ENCODE data around the gene RELL2.
A peak's percentile ranks its signal among the peaks of the same experiment; 100 is the strongest.
"Not testable (repeated sequence)": the region's sequence is repeated elsewhere in the genome, so short reads cannot be mapped to it uniquely, and the experiment has no call there.

The RELL2 gene

DNA sequence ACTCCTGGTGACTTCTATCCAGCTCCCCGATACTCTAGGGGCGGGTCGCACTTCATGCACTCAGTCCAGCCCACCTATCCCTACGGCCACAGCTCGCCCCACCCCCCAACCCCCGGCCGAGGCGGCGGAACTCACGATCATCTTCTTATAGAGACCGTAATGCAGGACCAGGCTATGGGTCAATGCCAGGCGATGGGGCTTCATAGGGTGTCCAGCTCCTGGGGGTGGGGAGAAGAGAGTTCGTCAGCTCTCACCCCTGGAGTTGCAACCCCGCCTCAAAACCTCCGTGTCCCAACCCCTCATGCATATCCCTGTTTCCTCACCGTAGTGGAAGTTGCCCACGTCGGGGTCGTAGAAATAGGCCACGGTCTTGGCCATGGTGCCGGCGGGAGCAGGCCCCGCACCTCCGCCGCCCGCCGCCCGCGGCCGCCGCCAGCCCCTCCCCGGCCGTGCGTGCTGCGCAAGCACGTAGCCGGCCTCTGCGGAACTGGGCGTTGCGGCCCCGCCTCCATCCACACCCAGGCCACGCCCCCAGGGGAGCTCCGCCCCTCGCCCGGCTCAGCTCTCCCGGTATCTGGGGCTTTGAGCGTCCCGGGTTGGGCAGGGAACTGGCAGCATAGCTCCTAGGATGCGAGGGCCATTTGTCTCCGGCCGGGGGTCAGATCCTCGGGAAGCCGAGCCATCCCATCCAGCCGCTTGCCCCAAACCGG, at the start of gene RELL2, which contains the start of gene HDAC3:
Gene RELL2, plus strand, starts transcription at position 585 of the 710 bp plus-strand sequence. CDS start 1,229 bp downstream, outside the sequence.
Gene HDAC3, minus strand, starts transcription at position 437 of the 710 bp plus-strand sequence. Its CDS starts 59 bp downstream, at position 378.
- peak; percentile 60 for DNase-seq

DNA sequence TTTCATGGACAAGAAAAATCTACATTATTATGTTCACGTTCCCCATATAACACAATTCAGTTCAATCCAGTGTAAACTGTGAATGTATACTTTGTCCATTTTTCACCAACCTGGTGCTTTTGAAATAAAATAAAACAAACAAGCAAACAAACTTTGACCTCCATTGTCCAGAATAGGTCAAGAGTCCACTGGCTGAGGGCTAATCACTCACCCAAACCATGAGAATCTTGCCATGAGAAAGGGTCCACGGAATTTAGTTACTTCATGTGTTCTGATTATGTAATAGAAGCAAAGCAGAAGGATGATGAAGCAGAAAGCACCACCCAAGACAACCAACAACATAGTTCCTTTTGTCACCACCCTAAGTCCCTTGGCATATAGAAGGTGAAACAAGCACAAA, 46.7 kb upstream of the RELL2 start:
- no peak for DNase-seq

DNA sequence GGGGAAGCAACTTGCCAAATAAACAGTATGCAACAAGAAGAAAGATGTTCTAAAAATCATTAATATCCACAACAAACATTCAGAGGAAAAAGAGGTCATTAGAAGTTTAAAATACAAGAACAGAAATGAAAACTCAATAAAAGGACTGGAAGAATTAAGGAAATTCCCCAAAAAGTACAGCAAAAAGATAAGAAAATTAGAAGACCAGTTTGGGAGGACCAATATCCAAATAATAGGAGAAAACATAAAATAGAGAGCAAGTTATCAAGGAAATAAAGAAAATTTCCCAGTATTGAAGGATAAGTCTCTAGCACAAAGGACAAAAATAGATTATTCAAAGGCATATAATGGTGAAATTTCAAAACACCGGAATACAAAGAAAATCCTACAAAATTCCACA, 39.9 kb upstream of the RELL2 start:
- no peak for DNase-seq

DNA sequence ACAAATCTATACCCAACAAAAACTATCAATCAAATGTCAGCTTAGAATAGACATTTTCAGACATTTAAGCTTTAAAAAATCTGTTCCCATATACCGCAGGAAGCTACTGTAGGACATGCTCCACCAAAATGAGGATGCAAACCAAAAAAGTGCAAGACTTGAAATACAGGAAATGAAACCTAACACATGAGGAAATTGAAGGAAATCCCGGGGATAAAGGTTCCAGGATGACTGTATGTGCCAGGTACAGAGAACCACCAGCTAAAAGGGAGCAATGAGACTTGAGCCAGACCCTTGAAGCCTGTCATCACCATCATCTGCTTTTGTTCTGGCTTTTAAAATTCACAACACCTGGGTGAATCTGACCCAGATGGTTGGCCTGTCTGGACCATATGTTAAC, 39.4 kb upstream of the RELL2 start:
- DNase-seq = no peak

- no peak for DNase-seq
Measured at GRCh38 chr5:141597814-141598213, 39.0 kb upstream of the RELL2 start.

DNA sequence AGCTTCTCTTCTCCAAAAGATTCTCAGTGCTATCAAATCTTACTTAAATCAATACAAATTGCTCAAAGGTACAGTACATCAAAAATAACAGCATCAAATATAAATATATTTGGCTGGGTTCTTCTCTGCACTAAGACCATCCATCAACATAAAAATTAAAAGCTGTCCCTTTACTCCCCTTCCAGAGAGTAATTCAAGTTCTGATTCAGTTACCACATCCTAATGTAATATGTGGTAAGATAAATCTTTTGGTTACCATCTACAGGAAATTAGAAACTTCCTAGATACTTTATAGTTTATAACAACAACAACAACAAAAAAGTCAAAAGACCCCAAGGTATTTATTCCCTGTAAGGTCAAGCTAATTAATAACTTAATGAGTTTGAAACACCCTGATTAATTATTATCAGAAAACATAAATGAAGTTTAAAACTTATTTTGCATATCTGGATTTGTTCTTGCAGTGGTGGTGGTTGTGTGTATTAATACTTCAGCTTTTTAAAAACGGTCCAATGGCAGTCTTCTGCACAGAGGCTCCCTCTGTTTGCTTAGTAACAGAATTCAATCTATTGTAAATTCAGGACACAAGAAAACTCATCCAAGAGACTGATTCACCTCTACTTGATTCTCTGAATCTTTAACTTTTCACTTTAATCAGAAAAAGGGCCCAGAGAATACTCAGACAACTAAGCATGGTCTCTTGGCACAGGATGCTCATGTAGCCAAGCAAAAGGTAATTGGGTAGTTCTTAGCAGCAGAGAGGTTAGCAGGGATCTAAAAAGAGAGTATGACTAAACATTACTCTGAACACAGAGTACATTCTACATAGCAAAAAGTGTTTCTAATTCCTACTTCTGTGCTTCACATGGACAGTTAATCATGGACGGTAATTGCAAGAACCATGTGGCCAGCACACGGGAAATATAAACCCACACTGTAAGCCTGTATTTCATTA, 38.1 kb upstream of the RELL2 start:
- no peak for DNase-seq

DNA sequence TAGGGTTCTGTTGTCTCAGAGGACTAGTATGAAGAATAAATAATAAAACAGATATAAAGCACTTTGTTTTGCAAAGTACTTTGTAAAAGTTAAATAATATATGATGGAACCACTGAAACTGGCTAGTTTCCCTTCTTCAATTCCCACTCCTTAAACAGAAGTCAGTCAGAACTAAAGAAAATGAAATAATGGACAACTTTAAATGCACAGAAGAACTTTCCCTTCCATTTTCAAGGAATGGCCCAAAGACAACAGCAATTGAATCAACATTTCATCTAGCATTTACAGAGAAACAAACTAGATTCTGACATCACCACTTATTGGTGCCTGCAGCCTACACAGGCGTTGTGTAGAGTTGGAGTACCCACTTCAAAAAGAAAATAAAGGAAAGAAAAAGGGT, 34.2 kb upstream of the RELL2 start:
- DNase-seq = no peak

GRCh38 chr5:141603923-141604717, 32.7 kb upstream of the RELL2 start:
- no peak for DNase-seq

DNA sequence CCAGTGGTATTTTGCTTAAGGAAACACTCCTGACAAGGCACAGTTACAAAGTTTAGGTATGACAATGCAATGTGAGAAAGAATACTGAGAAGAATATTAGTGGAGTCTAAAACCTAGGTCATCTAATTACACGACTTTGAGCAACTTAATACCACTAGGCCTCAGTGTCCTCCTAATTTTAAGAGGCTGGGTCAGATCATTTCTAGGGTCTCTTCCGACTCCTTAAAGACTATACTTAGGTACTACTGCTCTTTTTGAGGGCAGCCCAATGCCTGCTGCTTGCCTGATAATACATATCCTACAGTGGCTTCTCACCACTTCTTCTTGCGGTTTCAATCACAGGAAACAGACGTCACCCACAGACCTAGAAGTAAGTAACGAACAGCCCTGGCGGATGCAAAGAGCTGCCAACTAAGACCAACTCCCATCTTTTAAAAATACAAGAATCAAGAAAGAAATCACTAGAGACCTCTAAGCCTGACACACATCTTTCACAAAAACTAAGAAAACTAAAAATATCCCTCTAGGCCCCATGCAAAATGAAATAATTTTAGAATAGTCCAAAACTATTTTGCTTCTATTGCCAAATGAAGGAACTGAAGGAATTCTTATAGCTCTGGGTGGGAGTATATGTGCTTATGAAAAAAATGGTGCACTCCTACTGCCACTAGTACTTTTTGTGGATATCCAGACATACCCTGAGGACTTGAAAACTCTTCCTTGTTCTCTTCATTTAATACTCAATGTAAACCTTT, 31.1 kb upstream of the RELL2 start:
- DNase-seq = no peak

DNA sequence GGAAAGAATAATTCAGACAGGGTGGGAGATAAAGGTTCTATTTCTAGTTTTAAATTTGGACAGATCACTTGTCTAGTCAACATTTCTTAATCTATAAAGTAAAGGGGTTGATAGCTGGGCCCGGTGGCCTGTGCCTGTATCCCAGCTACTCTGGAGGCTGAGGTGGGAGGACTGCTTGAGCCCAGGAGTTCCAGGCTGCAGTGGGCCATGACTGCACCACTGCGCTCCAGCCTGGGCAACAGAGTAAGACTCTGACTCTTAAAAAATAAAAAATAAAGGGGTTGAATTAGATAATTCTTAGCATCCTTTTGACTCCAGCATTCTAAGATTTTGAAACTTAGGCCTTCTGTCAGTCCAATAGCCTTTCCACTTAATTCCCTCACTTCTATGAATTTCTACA, 28.8 kb upstream of the RELL2 start:
- no peak for DNase-seq

- DNase-seq = no peak
Measured at GRCh38 chr5:141608557-141608956, 28.2 kb upstream of the RELL2 start.

DNA sequence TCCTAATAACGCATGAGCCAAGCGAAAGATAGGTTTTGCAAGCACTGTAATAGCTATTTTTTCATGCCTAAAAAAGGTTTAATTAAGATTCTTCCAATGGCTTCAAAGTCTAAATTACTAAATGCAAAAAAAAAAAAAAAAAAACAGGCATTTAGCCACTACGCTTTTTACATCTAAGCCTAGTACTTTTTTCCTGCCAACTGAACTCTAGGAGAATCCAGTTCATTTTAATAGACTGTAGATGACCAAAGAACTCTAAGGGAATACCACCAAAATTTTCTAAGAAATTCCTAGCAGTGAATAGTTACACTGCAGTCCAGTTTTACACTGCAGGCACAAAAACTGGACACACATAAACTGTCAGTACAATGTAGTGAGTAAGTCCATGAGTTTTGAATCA, 27.8 kb upstream of the RELL2 start:
- no peak for DNase-seq

DNA sequence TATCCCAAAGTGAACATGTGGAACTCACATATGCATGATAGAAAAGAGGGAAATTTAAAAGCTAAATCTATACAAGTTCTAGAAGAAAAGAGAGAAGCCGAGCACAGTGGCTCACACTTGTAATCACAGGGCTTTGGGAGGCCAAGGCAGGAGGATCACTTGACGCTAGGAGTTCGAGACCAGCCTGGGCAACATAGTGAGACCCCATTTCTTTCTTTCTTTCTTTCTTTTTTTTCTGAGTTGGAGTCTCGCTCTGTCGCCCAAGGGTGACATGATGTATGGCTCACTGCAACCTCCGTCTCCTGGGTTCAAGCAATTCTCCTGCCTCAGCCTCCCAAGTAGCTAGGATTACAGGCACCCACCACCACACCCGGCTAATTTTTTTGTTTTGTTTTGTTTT, 26.9 kb upstream of the RELL2 start:
- not testable (repeated sequence) for DNase-seq

- no peak for DNase-seq
Measured at GRCh38 chr5:141611289-141611688, 25.5 kb upstream of the RELL2 start.

DNA sequence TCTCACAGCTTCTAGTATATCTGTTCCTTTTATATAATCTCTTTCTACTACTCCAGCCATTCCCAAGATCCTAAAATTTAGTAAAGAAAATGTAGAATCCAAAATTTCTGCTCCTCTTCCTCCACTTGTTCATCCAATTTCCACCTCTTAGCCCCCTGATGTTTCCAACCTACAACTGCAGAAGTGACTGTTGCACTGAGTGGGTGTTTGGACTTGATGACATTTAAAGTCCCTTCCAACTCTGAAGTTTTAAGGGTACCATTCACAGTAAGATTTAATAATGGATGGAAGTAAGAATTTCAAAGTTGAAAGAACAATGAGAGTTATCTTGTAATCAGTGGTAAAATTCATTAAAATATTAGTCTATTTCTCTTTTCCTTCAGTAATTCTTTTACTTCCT, 23.5 kb upstream of the RELL2 start:
- no peak for DNase-seq

DNA sequence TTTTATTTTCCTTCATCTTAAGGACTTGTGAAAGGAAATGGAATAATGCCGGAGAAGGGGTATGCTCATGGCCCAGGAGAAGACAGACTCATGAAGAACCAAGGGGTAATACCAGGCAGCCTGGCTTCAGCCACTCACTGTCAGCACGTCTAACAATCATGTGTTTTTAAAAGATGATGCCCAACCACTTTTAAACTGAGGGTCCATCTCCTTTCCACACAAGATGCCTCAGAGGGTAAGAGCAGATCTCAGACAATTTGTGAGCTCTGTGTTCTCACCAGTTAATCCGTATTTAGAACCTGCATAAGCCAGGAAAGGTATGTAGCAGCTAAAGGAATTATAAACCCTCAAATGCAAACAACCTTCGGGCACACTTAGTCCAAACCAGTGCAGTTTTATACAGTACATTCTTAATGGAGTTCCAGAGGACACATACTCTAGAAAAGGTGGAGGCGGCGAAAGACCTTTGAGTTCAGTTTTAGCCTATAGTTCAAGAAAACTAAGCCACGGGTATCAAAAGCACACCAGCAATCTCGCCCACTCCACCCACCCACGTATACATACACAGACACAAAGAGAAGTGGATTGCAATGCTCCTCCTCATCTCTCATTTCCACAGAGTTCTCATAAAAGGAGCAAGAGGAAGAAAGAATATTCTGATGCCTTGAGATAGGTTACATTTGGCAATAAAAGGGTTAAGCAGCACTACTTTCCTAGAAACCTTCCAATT, 20.6 kb upstream of the RELL2 start:
- no peak for DNase-seq

DNA sequence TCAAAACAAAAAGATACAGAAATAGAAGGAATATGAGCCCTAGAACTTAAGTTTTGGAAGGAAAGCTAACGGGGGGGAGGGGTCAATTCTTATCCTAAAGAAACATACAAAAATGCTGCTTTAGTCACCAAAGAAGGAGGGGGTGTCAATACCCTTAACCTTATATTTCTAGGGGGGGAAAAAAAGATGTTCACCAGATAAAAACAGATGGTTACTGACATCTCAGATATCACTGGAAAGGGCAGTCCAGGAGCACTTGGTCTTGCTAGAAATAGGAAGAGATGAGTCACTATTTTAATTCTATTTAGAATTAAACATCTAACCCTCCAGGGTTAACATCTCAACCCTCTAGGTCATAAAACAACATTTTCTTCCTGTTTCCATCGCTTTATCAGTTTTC, 19.7 kb upstream of the RELL2 start:
- no peak for DNase-seq

- DNase-seq = no peak
Measured at GRCh38 chr5:141617682-141618029, 19.1 kb upstream of the RELL2 start.

DNA sequence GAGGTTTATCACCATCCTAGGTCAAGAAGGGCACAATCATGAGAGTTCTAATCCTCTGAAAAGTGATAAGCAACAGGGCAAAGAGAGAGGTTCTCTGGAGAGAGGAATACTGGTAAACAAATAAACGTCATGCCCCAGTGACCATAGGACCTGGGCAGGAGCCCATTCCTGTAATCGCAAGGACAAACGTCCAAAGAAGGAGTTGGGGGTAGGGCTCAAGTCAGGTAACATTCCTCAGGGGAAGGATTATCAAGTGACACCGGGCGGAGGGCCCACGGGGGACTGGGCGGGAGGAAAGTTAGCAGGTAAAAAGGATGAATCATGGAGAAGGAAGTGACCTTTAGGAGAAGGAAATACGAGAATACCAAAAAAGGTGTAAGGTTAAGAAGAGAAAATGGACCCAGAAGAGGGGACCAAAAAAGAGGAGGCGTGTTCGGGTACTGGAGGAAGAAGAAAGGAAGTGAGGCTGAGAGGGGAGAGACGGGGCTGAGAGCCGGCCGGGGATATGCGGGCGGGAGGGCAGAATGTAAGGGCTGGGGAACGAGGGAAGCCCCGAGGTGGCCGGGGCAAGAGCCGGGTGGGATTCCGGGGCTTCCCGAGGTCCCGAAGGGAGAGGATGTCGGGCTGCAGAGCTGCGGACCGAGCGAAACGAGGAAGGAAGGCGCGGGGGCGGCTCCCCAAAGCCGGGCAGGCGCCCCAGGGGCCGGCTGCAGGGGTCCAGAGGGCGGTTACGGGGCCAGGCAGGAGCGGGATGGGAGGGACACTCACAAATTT, 18.6 kb upstream of the RELL2 start:
- peak; percentile 57 for DNase-seq

- DNase-seq = peak; percentile 86
Measured at GRCh38 chr5:141618804-141619554, 17.8 kb upstream of the RELL2 start, which contains the start of gene DIAPH1. TSS of gene DIAPH1 (minus strand) at chr5:141619000. CDS start at chr5:141618914, 86 bp downstream.
